PFSK-1 (cell line): Measurements from ENCODE around the gene SPACA4.

Source experiments
- FOXP2 ChIP-seq: optimal IDR thresholded peaks from 2 replicates; pipeline ENCODE3; 2011; ENCODE audit warnings: borderline replicate concordance, control low read depth, inconsistent platforms; ENCODE audit not compliant: insufficient read depth; ENCODE audit errors: extremely low read length, extremely low read depth
- POLR2AphosphoS5 ChIP-seq: IDR thresholded peaks from 2 replicates; pipeline ENCODE4 v1.6.1; 2012; ENCODE audit warnings: low read depth, mild to moderate bottlenecking, control low read depth, low read length, moderate library complexity
- REST ChIP-seq, 2 experiments: IDR thresholded peaks; 2 replicates each; pipeline versions ENCODE4 v1.6.1 to v1.8.0; 2011 to 2012; ENCODE audit warnings: low read depth in 2 of 2, low read length in 2 of 2, control low read depth in 1 of 2, inconsistent platforms in 1 of 2, mild to moderate bottlenecking in 1 of 2, moderate library complexity in 1 of 2; ENCODE audit not compliant: insufficient read depth in 1 of 2
- SIN3A ChIP-seq: IDR thresholded peaks from 2 replicates; pipeline ENCODE4 v1.6.1; 2012; ENCODE audit warnings: mild to moderate bottlenecking, low read length, moderate library complexity, borderline replicate concordance; ENCODE audit not compliant: insufficient read depth
- TAF1 ChIP-seq: IDR thresholded peaks from 2 replicates; pipeline ENCODE4 v1.6.1; 2012; ENCODE audit warnings: low read length, control low read depth, borderline replicate concordance; ENCODE audit not compliant: insufficient read depth

- TF ChIP-seq REST (IDR thresholded peaks at IDR 0.05; ENCODE audit: insufficient read depth in 1 of 2, low read depth in 2 of 2, low read length in 2 of 2) (no peak), TAF1 (no peak), POLR2AphosphoS5 (no peak), SIN3A (no peak), FOXP2 (no peak)
Measured at GRCh38 chr19:48603001-48603400, 3.5 kb upstream of the SPACA4 start.
